ENCODE measurements around the gene FLRT2.

- no peak for TF ChIP-seq POLR2AphosphoS5 (IDR thresholded peaks at IDR 0.05; ENCODE audit: low read depth, low read length)
- no peak for TF ChIP-seq POLR2A (IDR thresholded peaks at IDR 0.05; ENCODE audit: low read depth, low read length)
- no peak for TF ChIP-seq POU2F2 (IDR thresholded peaks at IDR 0.05; ENCODE audit: low read depth, low read length)
- TF ChIP-seq TAF1 (IDR thresholded peaks at IDR 0.05; ENCODE audit: low read depth, low read length) = no peak
- TF ChIP-seq PAX5 (IDR thresholded peaks at IDR 0.05; ENCODE audit: insufficient read depth, low read length, severe bottlenecking) = no peak
Measured at GRCh38 chr14:85546390-85546789, 16.4 kb downstream of the FLRT2 start.

All from GM12891 (cell line).